Breast epithelium (tissue), 4 donors: ENCODE data around the gene RASSF6. TPM values are rescaled to one million over a fixed set of nuclear protein-coding genes. Genes with fewer than 3 reads are reported as not detected.

Experiments
- DNase-seq, 2 donors: peaks; one replicate each; pipeline ENCODE4 v3.0.0-alpha.2; 2019; ENCODE audit warnings: low spot score in 2 of 2
- H3K27ac ChIP-seq, 2 donors: fragments of 200-600 bp; sonication (generic) in 1 of 2; one replicate each; pipeline ENCODE4 v1.5.1; 2016 to 2019; ENCODE audit warnings: mild to moderate bottlenecking in 1 of 2
- H3K27me3 ChIP-seq, 2 donors: fragments of 200-600 bp; sonication (generic) in 1 of 2; one replicate each; pipeline versions ENCODE4 v1.5.1 to v1.6.0; 2017 to 2019; ENCODE audit warnings: control low read depth in 1 of 2, mild to moderate bottlenecking in 1 of 2
- H3K36me3 ChIP-seq: fragments of 200-600 bp; one replicate; pipeline ENCODE4 v1.5.1; 2019
- H3K4me1 ChIP-seq, 2 donors: fragments of 200-600 bp; sonication (generic); one replicate each; pipeline ENCODE4 v1.5.1; 2016 to 2019; ENCODE audit warnings: control low read depth in 1 of 2
- H3K4me3 ChIP-seq, 3 donors: fragments of 200-600 bp; sonication (generic); 1 replicate in 2 of 3; 2 replicates in 1 of 3; pipeline ENCODE4 v1.5.1; 2016 to 2019; ENCODE audit warnings: mild to moderate bottlenecking in 3 of 3, moderate library complexity in 2 of 3
- H3K9me3 ChIP-seq, 2 donors: fragments of 200-600 bp; sonication (generic) in 1 of 2; one replicate each; pipeline ENCODE4 v1.5.1; 2016 to 2019; ENCODE audit warnings: control low read depth in 1 of 2
- POLR2A ChIP-seq: fragments of 450-650 bp; IDR thresholded peaks from one replicate; pipeline ENCODE4 v1.6.1; 2016; ENCODE audit warnings: antibody characterized with exemption, mild to moderate bottlenecking, moderate library complexity
- POLR2AphosphoS5 ChIP-seq, 3 donors: sonication (generic); formaldehyde crosslinking; IDR thresholded peaks; one replicate each; pipeline ENCODE4 v1.6.1; 2017; ENCODE audit warnings: antibody characterized with exemption in 3 of 3
- intact Hi-C: fragments of 100-400 bp; cut with DNase I; formaldehyde crosslinking; loops from one replicate; pipeline ENCODE4 v1.15.1; 2023; ENCODE audit warnings: low total_unique reads
- total RNA-seq, 3 donors: library from RNA; depleted of rRNA; stranded (reverse); fragments of >200 nt; gene quantifications; one replicate each; pipeline ENCODE4 v1.1.0, GENCODE V29; 2016
- TF ChIP-seq, protein P1 (sequence below), 3 donors: fragments of 450-650 bp; IDR thresholded peaks; one replicate each; pipeline ENCODE4 v1.5.1; 2016 to 2017; ENCODE audit warnings: antibody characterized with exemption in 3 of 3, mild to moderate bottlenecking in 3 of 3, moderate library complexity in 3 of 3

RASSF6 gene
- total RNA-seq, 3 donors from 2014 or later, result 4.6 to 11.7 TPM; not detected in 1

DNA sequence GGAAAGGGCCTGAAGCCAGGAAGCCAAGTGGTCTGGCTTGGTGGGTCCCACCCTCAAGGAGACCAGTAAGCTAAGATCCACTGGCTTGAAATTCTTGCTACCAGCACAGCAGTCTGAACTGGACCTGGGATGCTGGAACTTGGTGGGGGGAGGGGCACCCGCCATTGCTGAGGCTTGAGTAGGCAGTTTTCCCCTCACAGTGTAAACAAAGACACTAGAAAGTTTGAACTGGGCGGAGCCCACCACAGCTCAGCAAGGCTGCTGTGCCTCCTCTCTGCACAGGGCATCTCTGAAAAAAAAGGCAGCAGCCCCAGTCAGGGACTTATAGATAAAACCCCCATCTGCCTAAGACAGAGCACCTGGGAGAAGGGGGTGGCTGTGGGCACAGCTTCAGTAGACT, 75.6 kb downstream of the RASSF6 start:
- Histone ChIP-seq H3K27me3 (no peaks in the 10 kb centered on the region), H3K27ac (no peak overlapping the region), H3K4me1 (no peaks in the 10 kb centered on the region), H3K9me3 (no peaks in the 10 kb centered on the region), H3K36me3 (no peaks in the 10 kb centered on the region), H3K4me3 (no peak overlapping the region)
- TF ChIP-seq POLR2A (no peak), POLR2AphosphoS5 (IDR thresholded peaks at IDR 0.05) (no peak)
- TF ChIP-seq, protein P1, sequence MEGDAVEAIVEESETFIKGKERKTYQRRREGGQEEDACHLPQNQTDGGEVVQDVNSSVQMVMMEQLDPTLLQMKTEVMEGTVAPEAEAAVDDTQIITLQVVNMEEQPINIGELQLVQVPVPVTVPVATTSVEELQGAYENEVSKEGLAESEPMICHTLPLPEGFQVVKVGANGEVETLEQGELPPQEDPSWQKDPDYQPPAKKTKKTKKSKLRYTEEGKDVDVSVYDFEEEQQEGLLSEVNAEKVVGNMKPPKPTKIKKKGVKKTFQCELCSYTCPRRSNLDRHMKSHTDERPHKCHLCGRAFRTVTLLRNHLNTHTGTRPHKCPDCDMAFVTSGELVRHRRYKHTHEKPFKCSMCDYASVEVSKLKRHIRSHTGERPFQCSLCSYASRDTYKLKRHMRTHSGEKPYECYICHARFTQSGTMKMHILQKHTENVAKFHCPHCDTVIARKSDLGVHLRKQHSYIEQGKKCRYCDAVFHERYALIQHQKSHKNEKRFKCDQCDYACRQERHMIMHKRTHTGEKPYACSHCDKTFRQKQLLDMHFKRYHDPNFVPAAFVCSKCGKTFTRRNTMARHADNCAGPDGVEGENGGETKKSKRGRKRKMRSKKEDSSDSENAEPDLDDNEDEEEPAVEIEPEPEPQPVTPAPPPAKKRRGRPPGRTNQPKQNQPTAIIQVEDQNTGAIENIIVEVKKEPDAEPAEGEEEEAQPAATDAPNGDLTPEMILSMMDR (IDR thresholded peaks at IDR 0.05), result no peak
- intact Hi-C loops, result no loop called here
- DNase-seq, result no peak

DNA sequence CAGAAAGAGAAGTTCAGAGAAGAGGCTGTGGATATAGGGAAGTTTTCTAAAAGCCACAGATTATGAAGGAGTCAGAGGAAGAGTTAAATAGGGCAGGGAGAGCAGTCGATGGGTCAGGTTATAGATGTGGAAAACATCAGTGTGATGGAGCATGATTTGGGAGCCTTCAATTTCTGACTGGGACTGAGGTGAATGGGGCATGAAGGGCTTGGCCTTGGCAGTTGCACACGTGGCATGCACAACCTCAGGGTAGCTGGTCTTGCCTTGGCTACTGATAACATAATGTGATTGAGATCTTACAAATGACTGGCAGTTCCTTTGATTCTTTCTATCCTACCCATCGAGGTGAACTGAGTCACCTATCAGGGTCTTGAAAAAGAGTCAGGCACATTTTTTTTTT, 79.0 kb downstream of the RASSF6 start:
- Histone ChIP-seq H3K27ac (no peak overlapping the region), H3K4me1 (no peaks in the 10 kb centered on the region), H3K4me3 (no peak overlapping the region), H3K27me3 (no peaks in the 10 kb centered on the region), H3K9me3 (no peaks in the 10 kb centered on the region), H3K36me3 (no peaks in the 10 kb centered on the region)
- DNase-seq, result no peak
- intact Hi-C loops, result no loop called here
- TF ChIP-seq, protein P1 (IDR thresholded peaks at IDR 0.05), result no peak
- TF ChIP-seq POLR2AphosphoS5 (IDR thresholded peaks at IDR 0.05) (no peak), POLR2A (no peak)

DNA sequence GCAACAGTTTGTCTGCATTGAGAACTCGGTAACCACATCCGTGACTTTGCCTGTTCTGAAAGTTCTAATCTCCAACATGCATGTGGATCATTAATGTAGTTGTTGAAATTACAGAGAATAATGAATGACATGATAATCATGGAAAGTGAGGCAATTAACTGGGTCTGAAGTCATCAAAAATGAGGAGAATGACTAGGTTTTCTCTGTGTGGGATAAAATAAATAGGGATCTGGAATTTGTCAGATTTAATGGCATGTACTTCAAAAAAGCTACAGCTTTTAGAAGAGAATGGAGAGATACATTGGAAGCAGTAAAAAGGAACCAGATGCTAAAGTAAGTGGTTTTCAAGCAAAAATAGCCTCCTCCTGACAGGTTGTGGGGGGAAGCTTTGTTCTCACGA, 79.4 kb downstream of the RASSF6 start:
- no peaks in the 10 kb centered on the region for H3K36me3 ChIP-seq
- no peaks in the 10 kb centered on the region for H3K9me3 ChIP-seq
- no peaks in the 10 kb centered on the region for H3K27me3 ChIP-seq
- no peaks in the 10 kb centered on the region for H3K4me1 ChIP-seq
- TF ChIP-seq, protein P1 (IDR thresholded peaks at IDR 0.05), result no peak
- TF ChIP-seq POLR2AphosphoS5 (IDR thresholded peaks at IDR 0.05), result no peak
- TF ChIP-seq POLR2A, result no peak
- H3K27ac ChIP-seq, result no peak overlapping the region
- no peak for DNase-seq
- no peak overlapping the region for H3K4me3 ChIP-seq
- intact Hi-C loops, result no loop called here

DNA sequence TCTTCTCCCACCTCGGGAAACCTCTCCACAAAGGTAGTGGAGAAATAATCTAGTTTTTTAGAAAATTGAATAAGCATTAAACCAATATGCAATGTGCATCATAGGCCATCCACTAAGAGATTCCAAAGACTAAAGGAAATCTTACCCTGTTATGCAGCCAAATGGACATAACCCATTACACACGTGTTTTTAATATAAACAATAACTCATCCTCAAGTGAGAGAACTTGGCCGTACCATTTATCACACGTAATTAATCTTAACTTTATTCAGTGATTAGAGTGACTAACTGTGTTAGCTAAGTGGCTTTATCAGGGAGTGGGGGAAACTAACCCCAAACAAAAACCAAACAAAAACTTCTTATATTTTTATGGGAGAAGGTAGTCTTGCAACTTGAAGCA, 80.8 kb downstream of the RASSF6 start:
- H3K4me1 ChIP-seq, result no peaks in the 10 kb centered on the region
- TF ChIP-seq POLR2A, result no peak
- TF ChIP-seq, protein P1 (IDR thresholded peaks at IDR 0.05), result no peak
- TF ChIP-seq POLR2AphosphoS5 (IDR thresholded peaks at IDR 0.05), result no peak
- H3K9me3 ChIP-seq, result no peaks in the 10 kb centered on the region
- H3K27ac ChIP-seq, result no peak overlapping the region
- intact Hi-C loops, result no loop called here
- no peak overlapping the region for H3K4me3 ChIP-seq
- H3K27me3 ChIP-seq, result no peaks in the 10 kb centered on the region
- no peak for DNase-seq
- no peaks in the 10 kb centered on the region for H3K36me3 ChIP-seq

DNA sequence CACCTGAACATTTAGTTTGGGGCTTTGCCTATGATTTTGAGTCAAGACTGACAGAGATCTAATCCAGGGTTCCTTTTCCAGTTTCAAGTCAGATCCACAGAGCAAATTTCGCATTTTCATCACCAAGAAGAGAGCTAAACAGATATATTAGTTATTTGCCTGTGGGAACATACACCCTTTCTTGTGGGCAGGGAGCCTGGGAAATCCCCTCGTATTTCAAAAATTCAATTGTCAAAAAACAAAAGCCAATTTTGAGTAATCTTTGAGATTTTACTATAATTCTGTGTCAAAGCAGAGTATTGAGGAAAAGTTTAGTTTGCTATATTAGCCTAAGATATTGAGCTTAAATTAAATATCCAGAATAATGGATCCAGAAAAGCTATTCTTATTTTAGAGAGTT, 82.1 kb downstream of the RASSF6 start:
- H3K36me3 ChIP-seq, result no peaks in the 10 kb centered on the region
- H3K9me3 ChIP-seq, result no peaks in the 10 kb centered on the region
- no peak overlapping the region for H3K27ac ChIP-seq
- H3K4me3 ChIP-seq, result no peak overlapping the region
- intact Hi-C loops, result no loop called here
- TF ChIP-seq POLR2AphosphoS5 (IDR thresholded peaks at IDR 0.05), result no peak
- TF ChIP-seq, protein P1 (IDR thresholded peaks at IDR 0.05), result no peak
- TF ChIP-seq POLR2A, result no peak
- H3K4me1 ChIP-seq, result no peaks in the 10 kb centered on the region
- no peaks in the 10 kb centered on the region for H3K27me3 ChIP-seq
- no peak for DNase-seq
